Posterior vena cava (tissue), 2 donors: ENCODE results near the gene ABCB4. TPM values are rescaled to one million over a fixed set of nuclear protein-coding genes. Genes with fewer than 3 reads are reported as not detected.
"Not testable (repeated sequence)": the region's sequence is repeated elsewhere in the genome, so short reads cannot be mapped to it uniquely, and the experiment has no call there.

Experiments used
- DNase-seq: peaks from one replicate; pipeline ENCODE4 v3.0.0-alpha.2; 2020; ENCODE audit warnings: low spot score
- intact Hi-C, 2 donors: fragments of 100-400 bp; cut with DNase I; formaldehyde crosslinking; loops; one replicate each; pipeline versions ENCODE4 v1.14.1 to v1.14.2; 2022 to 2023
- total RNA-seq, 2 donors: library from RNA; stranded (reverse); fragmentation: NEBNext Ultra II Directional; extraction: Animal tissue kit (Norgen Biotek cat#: 25700); gene quantifications; one replicate each; pipeline ENCODE4 v1.2.1, GENCODE V29; 2021
- donor health status: DM: yes; HTN: yes; CAD: no.
- donor health status: DM: yes; HTN: yes; CAD: no.

ABCB4 gene
- total RNA-seq, 2 donors from 2014 or later, result 1.9 to 3.7 TPM

GRCh38 chr7:87482115-87482514, 6.6 kb upstream of the ABCB4 start:
- intact Hi-C loops, result no loop called here
- DNase-seq, result no peak

- no peak for DNase-seq
- intact Hi-C loops, result no loop called here
Measured at GRCh38 chr7:87480386-87480785, 4.9 kb upstream of the ABCB4 start.

- no peak for DNase-seq
- intact Hi-C loops, result no loop called here
Measured at GRCh38 chr7:87479951-87480350, 4.5 kb upstream of the ABCB4 start.

- intact Hi-C loops, result no loop called here
- no peak for DNase-seq
Measured at GRCh38 chr7:87476179-87476557, 688 bp upstream of the ABCB4 start.

GRCh38 chr7:87474533-87475358, 734 bp downstream of the ABCB4 start:
- intact Hi-C loops, result no loop called here
- no peak for DNase-seq

GRCh38 chr7:87473986-87474385, 1.5 kb downstream of the ABCB4 start:
- intact Hi-C loops, result no loop called here
- DNase-seq, result no peak

GRCh38 chr7:87473192-87473591, 2.3 kb downstream of the ABCB4 start:
- DNase-seq, result no peak
- intact Hi-C loops, result no loop called here

- intact Hi-C loops, result no loop called here
- no peak for DNase-seq
Measured at GRCh38 chr7:87471473-87471872, 4.0 kb downstream of the ABCB4 start.

- DNase-seq, result not testable (repeated sequence)
Measured at GRCh38 chr7:87469204-87469603, 6.3 kb downstream of the ABCB4 start.

GRCh38 chr7:87465534-87465880, 10.0 kb downstream of the ABCB4 start:
- DNase-seq, intact Hi-C loops: not testable (repeated sequence)

More at GRCh38 chr7:87469204-87469603, 6.3 kb downstream of the ABCB4 start:
- intact Hi-C loops, result not testable (repeated sequence)

- intact Hi-C loops, DNase-seq: not testable (repeated sequence)
Measured at GRCh38 chr7:87464830-87465533, 10.5 kb downstream of the ABCB4 start.

- intact Hi-C loops, result no loop called here
Measured at GRCh38 chr7:87463982-87464381, 11.5 kb downstream of the ABCB4 start.

GRCh38 chr7:87460444-87460843, 15.0 kb downstream of the ABCB4 start:
- DNase-seq, intact Hi-C loops: not testable (repeated sequence)

More at GRCh38 chr7:87463982-87464381, 11.5 kb downstream of the ABCB4 start:
- no peak for DNase-seq

- no peak for DNase-seq
- intact Hi-C loops, result no loop called here
Measured at GRCh38 chr7:87459941-87460340, 15.5 kb downstream of the ABCB4 start.

- intact Hi-C loops, result loop anchor here in 1 of 2 donors (1.0 kb wide), 1 partner anchor 23 kb away; no protein-coding TSS in a partner anchor
- no peak for DNase-seq
Measured at GRCh38 chr7:87458148-87458547, 17.3 kb downstream of the ABCB4 start.

GRCh38 chr7:87456247-87456646, 19.2 kb downstream of the ABCB4 start:
- no peak for DNase-seq
- intact Hi-C loops, result no loop called here

GRCh38 chr7:87452279-87452678, 23.2 kb downstream of the ABCB4 start:
- intact Hi-C loops, result no loop called here

GRCh38 chr7:87451187-87451586, 24.3 kb downstream of the ABCB4 start:
- intact Hi-C loops, result no loop called here
- DNase-seq, result no peak

More at GRCh38 chr7:87452279-87452678, 23.2 kb downstream of the ABCB4 start:
- DNase-seq, result no peak

GRCh38 chr7:87450706-87451105, 24.8 kb downstream of the ABCB4 start:
- DNase-seq, result no peak
- intact Hi-C loops, result no loop called here

GRCh38 chr7:87448388-87448787, 27.1 kb downstream of the ABCB4 start:
- intact Hi-C loops, result no loop called here
- DNase-seq, result no peak
